K562 (cell line): ENCODE measurements around the gene THAP5. TPM values are rescaled to one million over a fixed set of nuclear protein-coding genes. Genes with fewer than 3 reads are reported as not detected.

Source experiments
- BCOR ChIP-seq: fragments of 450-650 bp; IDR thresholded peaks from 2 replicates; pipeline ENCODE4 v1.6.1; 2016
- CAMTA2 ChIP-seq: fragments of 250-450 bp; sonication (Bioruptor Pico); conservative IDR thresholded peaks from 2 replicates; pipeline ENCODE4 v1.5.1; 2022
- CBFA2T3 ChIP-seq: fragments of 450-650 bp; IDR thresholded peaks from 2 replicates; pipeline ENCODE4 v1.6.1; 2017
- CBX3 ChIP-seq, 2 experiments: IDR thresholded peaks; 1 replicate in 1 of 2; 2 replicates in 1 of 2; pipeline ENCODE4 v1.6.1; 2012; ENCODE audit warnings: inconsistent platforms in 2 of 2, low read length in 2 of 2, borderline replicate concordance in 1 of 2, control low read depth in 1 of 2
- CEBPG ChIP-seq, 3 experiments: fragments of 200-800 bp in 1 of 3; sonication (Bioruptor generic) in 1 of 3; sonication (generic) in 1 of 3; formaldehyde crosslinking in 1 of 3; IDR thresholded peaks in 2 of 3; conservative IDR thresholded peaks in 1 of 3; 2 replicates each; pipeline versions ENCODE4 v1.6.1 to v1.8.0; 2016 to 2022; ENCODE audit warnings: missing compliant biosample characterization in 2 of 3, missing genetic modification characterization in 2 of 3, mild to moderate bottlenecking in 1 of 3, missing genetic modification reagents in 1 of 3
- CREBBP ChIP-seq: IDR thresholded peaks from one replicate; pipeline ENCODE4 v1.6.1; 2012; ENCODE audit warnings: low read depth, mild to moderate bottlenecking, control low read depth, inconsistent platforms, low read length
- FOXK1 ChIP-seq: sonication (generic); formaldehyde crosslinking; IDR thresholded peaks from 2 replicates; pipeline ENCODE4 v1.8.0; 2022; ENCODE audit warnings: missing genetic modification reagents, mild to moderate bottlenecking, borderline replicate concordance
- GATA2 ChIP-seq: sonication (generic); formaldehyde crosslinking; IDR thresholded peaks from 2 replicates; pipeline ENCODE4 v1.4.0; 2020; ENCODE audit warnings: mild to moderate bottlenecking, missing genetic modification reagents
- MECOM ChIP-seq: fragments of 250-450 bp; sonication (Bioruptor Pico); IDR thresholded peaks from 2 replicates; pipeline ENCODE4 v1.8.0; 2022; ENCODE audit warnings: inconsistent platforms
- NFIC ChIP-seq: fragments of 450-650 bp; IDR thresholded peaks from 2 replicates; pipeline ENCODE4 v1.6.1; 2017; ENCODE audit warnings: mild to moderate bottlenecking, inconsistent platforms
- NR3C1 ChIP-seq: sonication (generic); formaldehyde crosslinking; IDR thresholded peaks from 2 replicates; pipeline ENCODE4 v1.8.1; 2022; ENCODE audit warnings: missing genetic modification reagents
- RBM25 ChIP-seq: fragments of 200-400 bp; formaldehyde crosslinking; IDR thresholded peaks from 2 replicates; pipeline ENCODE4 v1.6.1; 2018; ENCODE audit warnings: low read length, low read depth, moderate library complexity; ENCODE audit not compliant: severe bottlenecking
- REST ChIP-seq, 2 experiments: fragments of 450-650 bp; formaldehyde crosslinking in 1 of 2; IDR thresholded peaks; 2 replicates each; pipeline versions ENCODE4 v1.4.0 to v1.6.1; 2014 to 2020; ENCODE audit warnings: mild to moderate bottlenecking in 2 of 2, borderline replicate concordance in 1 of 2, low read depth in 1 of 2
- ZBTB1 ChIP-seq: sonication (generic); formaldehyde crosslinking; IDR thresholded peaks from 2 replicates; pipeline ENCODE4 v1.8.1; 2023; ENCODE audit warnings: missing genetic modification reagents, low read depth, mild to moderate bottlenecking, borderline replicate concordance
- ZNF224 ChIP-seq: sonication (generic); formaldehyde crosslinking; IDR thresholded peaks from 2 replicates; pipeline ENCODE4 v1.8.0; 2022; ENCODE audit warnings: mild to moderate bottlenecking, missing genetic modification reagents
- ZNF639 ChIP-seq, 2 experiments: fragments of 200-800 bp in 1 of 2; sonication (Bioruptor generic) in 1 of 2; sonication (generic) in 1 of 2; formaldehyde crosslinking in 1 of 2; IDR thresholded peaks in 1 of 2; conservative IDR thresholded peaks in 1 of 2; 2 replicates each; pipeline versions ENCODE4 v1.5.0 to v1.6.1; 2016 to 2020; ENCODE audit warnings: missing compliant biosample characterization in 1 of 2, missing genetic modification characterization in 1 of 2, missing genetic modification reagents in 1 of 2
- ZNF696 ChIP-seq: fragments of 250-450 bp; sonication (Bioruptor Pico); conservative IDR thresholded peaks from 2 replicates; pipeline ENCODE4 v1.4.0; 2020; ENCODE audit warnings: mild to moderate bottlenecking, moderate library complexity
- polyA plus RNA-seq, 8 experiments: library from polyadenylated mRNA; depleted of rRNA in 4 of 8; stranded (reverse) in 5 of 8; unstranded in 3 of 8; fragments of >200 nt; fragmentation: Nextera tagmentation in 2 of 8; fragmentation: Illumina TruSeq in 1 of 8; extraction: Ambion mirVana in 2 of 8; extraction: Trizol in 1 of 8; gene quantifications; 2 replicates each; pipeline versions ENCODE4 v1.2.1 to v1.2.3, GENCODE V29; 2011 to 2014; ENCODE audit warnings: inconsistent platforms in 1 of 8, missing spikeins in 1 of 8
- total RNA-seq, 7 experiments: library from RNA; depleted of rRNA in 6 of 7; stranded (reverse); fragments of >200 nt in 6 of 7; fragmentation: Illumina TruSeq in 2 of 7; extraction: Trizol in 2 of 7; gene quantifications; 2 replicates each; pipeline versions ENCODE4 v1.2.1 to v1.2.3, GENCODE V29; 2011 to 2021; ENCODE audit warnings: low replicate concordance in 1 of 7

Gene THAP5
- total and polyA plus RNA-seq, 9 of the 15 experiments (the other 6 are each of a cell fraction or from before 2014, with no cell fraction given): 16.5 to 58.1 (median 28.2) TPM

- TF ChIP-seq CREBBP (no peak), ZBTB1 (no peak), CAMTA2 (CRISPR knock-in tag) (no peak), BCOR (peak; percentile 11; the same call in 1 of the 2 replicates), CBFA2T3 (peak; percentile 73), MECOM (CRISPR knock-in tag) (peak; percentile 63; the same call in 1 of the 2 replicates), REST (IDR thresholded peaks at IDR 0.05; ENCODE audit: borderline replicate concordance) (no peak), REST (CRISPR knock-in tag; IDR thresholded peaks at IDR 0.05; ENCODE audit: low read depth) (peak; percentile 81), FOXK1 (CRISPR knock-in tag) (peak; percentile 55; the same call in 1 of the 2 replicates), ZNF639 (CRISPR knock-in tag; conservative IDR thresholded peaks at IDR 0.05 in 1 of 2, IDR thresholded peaks at IDR 0.05 in 1 of 2) (peak in 1 of 2 experiments; percentile 91; a peak in 2 of 4 replicates), GATA2 (CRISPR knock-in tag) (peak; percentile 56), NFIC (peak; percentile 53), ZNF224 (CRISPR knock-in tag) (peak; percentile 23; the same call in 1 of the 2 replicates), NR3C1 (CRISPR knock-in tag) (0 out of 2 replicates have a peak, but pooled peaks have one; percentile 44), ZNF696 (CRISPR knock-in tag) (no peak), RBM25 (no peak), CBX3 (IDR thresholded peaks at IDR 0.05; ENCODE audit: borderline replicate concordance in 1 of 2, low read length in 2 of 2) (no peak), CEBPG (CRISPR knock-in tag; IDR thresholded peaks at IDR 0.05) (peak; percentile 45; the same call in 1 of the 2 replicates), CEBPG (tag; conservative IDR thresholded peaks at IDR 0.05 in 1 of 2, IDR thresholded peaks at IDR 0.05 in 1 of 2) (peak in 1 of 2 experiments; percentile 56)
Measured at GRCh38 chr7:108525327-108525984, 44.0 kb downstream of the THAP5 start (continued).
